Mesothelial cell of epicardium (in vitro differentiated cells): Measurements from ENCODE around the gene LRRC73. TPM values are rescaled to one million over a fixed set of nuclear protein-coding genes. Genes with fewer than 3 reads are reported as not detected.

Experiments
- DNase-seq, 2 experiments: peaks; one replicate each; pipeline ENCODE4 v3.0.0; 2021; ENCODE audit warnings: low spot score in 2 of 2; ENCODE audit not compliant: unreplicated experiment in 2 of 2
- H3K27ac Mint-ChIP-seq: 2 replicates; pipeline ENCODE4 v1.8.0; 2021; ENCODE audit warnings: mixed read lengths
- H3K27me3 Mint-ChIP-seq: 2 replicates; pipeline ENCODE4 v1.8.0; 2021; ENCODE audit warnings: low read depth, mixed read lengths
- H3K36me3 Mint-ChIP-seq: 2 replicates; pipeline ENCODE4 v1.8.0; 2021; ENCODE audit warnings: mixed read lengths
- H3K4me1 Mint-ChIP-seq: 2 replicates; pipeline ENCODE4 v1.8.0; 2021; ENCODE audit warnings: mixed read lengths
- H3K4me3 Mint-ChIP-seq: 2 replicates; pipeline ENCODE4 v1.8.0; 2021; ENCODE audit warnings: mild to moderate bottlenecking, moderate library complexity, mixed read lengths
- H3K9me3 Mint-ChIP-seq: 2 replicates; pipeline ENCODE4 v1.8.0; 2021; ENCODE audit warnings: mixed read lengths
- CTCF ChIP-seq: fragments of 200-600 bp; sonication (generic); IDR thresholded peaks from one replicate; pipeline ENCODE4 v1.5.0; 2021; ENCODE audit warnings: antibody characterized with exemption; ENCODE audit not compliant: unreplicated experiment
- total RNA-seq: library from RNA; stranded (reverse); gene quantifications from 3 replicates; pipeline ENCODE4 v1.2.1, GENCODE V29; 2021

LRRC73 gene
- total RNA-seq, 1 donor from 2014 or later: 0.60 TPM

- no peak for DNase-seq
- no peak for TF ChIP-seq CTCF
- Mint-ChIP-seq H3K4me3 (no peak overlapping the region), H3K9me3 (no peaks in the 10 kb centered on the region), H3K4me1 (no peaks in the 10 kb centered on the region), H3K27me3 (no peaks in the 10 kb centered on the region), H3K36me3 (peaks cover 44% of the 10 kb centered on the region), H3K27ac (no peak overlapping the region)
Measured at GRCh38 chr6:43522547-43523261, 12.6 kb upstream of the LRRC73 start.

- no peak overlapping the region for H3K27ac Mint-ChIP-seq
- H3K36me3 Mint-ChIP-seq: peaks cover 37% of the 10 kb centered on the region
- TF ChIP-seq CTCF: no peak
- H3K27me3 Mint-ChIP-seq: no peaks in the 10 kb centered on the region
- no peaks in the 10 kb centered on the region for H3K9me3 Mint-ChIP-seq
- no peak overlapping the region for H3K4me3 Mint-ChIP-seq
- no peaks in the 10 kb centered on the region for H3K4me1 Mint-ChIP-seq
- DNase-seq: no peak
Measured at GRCh38 chr6:43521836-43522235, 11.7 kb upstream of the LRRC73 start.

DNA sequence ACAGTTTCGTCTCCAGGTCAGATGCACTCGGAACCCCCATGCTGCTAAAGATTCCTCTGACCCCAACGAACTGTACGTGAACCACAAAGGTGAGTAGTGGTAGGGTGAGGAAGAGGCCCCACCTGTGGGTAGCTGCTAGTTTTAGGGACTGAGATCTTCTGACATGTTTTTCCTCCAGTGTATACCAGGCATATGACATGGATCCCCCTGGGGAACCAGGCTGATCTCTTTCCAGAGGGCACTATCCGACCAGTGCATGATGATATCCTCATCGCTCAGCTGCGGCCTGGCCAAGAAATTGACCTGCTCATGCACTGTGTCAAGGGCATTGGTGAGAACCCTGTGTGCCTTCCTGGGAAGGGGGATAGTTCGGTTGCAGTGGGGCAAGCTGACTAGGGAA lies 10.0 kb upstream of the LRRC73 start:
- no peaks in the 10 kb centered on the region for H3K9me3 Mint-ChIP-seq
- no peak for DNase-seq
- H3K27me3 Mint-ChIP-seq: no peaks in the 10 kb centered on the region
- no peak overlapping the region for H3K27ac Mint-ChIP-seq
- H3K4me3 Mint-ChIP-seq: no peak overlapping the region
- peaks cover 26% of the 10 kb centered on the region for H3K36me3 Mint-ChIP-seq
- TF ChIP-seq CTCF: no peak
- H3K4me1 Mint-ChIP-seq: peaks cover 14% of the 10 kb centered on the region

DNA sequence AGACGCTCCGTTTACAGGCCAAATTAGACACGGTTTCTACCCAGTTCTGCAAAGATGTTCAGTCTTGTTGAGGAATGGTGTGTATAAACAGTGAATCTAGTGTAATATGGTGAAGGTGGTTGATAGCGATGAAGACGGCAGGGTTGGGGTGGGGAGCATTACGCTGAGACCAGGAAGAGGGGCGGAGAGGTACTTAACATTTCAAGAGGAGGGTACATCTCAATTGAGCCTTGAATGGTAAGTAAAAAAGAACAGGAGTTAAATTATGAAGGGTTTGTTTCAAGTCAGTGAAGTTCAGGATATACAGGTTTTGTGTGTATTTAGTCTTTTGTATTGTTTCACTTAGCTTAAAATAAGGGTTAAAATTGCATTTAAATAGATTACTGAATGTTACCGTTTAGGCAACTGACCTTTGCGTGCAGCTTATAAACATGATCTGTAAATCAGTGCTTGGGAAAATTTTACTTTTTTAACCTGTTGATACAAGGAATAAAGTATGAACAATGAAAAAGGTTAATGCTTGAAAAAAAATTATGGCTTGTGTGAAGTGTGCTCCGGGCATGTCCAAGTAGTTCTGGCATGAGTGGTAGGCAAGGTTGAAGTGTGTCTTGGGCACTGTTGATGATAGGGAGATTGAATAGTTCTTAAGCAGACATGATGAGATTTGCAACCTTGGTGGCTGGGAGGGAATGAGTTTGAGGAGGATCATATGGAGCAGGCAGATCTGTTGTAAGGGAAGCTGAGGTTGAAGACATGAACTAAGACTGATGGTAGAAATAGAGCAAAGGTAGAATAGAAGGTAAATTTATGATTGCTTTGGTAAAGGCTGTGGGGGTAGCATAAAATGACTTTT lies 7.6 kb upstream of the LRRC73 start:
- no peaks in the 10 kb centered on the region for H3K9me3 Mint-ChIP-seq
- peaks cover 26% of the 10 kb centered on the region for H3K36me3 Mint-ChIP-seq
- TF ChIP-seq CTCF: no peak
- no peaks in the 10 kb centered on the region for H3K27me3 Mint-ChIP-seq
- H3K4me1 Mint-ChIP-seq: peaks cover 22% of the 10 kb centered on the region
- no peak overlapping the region for H3K27ac Mint-ChIP-seq
- no peak for DNase-seq
- H3K4me3 Mint-ChIP-seq: no peak overlapping the region

DNA sequence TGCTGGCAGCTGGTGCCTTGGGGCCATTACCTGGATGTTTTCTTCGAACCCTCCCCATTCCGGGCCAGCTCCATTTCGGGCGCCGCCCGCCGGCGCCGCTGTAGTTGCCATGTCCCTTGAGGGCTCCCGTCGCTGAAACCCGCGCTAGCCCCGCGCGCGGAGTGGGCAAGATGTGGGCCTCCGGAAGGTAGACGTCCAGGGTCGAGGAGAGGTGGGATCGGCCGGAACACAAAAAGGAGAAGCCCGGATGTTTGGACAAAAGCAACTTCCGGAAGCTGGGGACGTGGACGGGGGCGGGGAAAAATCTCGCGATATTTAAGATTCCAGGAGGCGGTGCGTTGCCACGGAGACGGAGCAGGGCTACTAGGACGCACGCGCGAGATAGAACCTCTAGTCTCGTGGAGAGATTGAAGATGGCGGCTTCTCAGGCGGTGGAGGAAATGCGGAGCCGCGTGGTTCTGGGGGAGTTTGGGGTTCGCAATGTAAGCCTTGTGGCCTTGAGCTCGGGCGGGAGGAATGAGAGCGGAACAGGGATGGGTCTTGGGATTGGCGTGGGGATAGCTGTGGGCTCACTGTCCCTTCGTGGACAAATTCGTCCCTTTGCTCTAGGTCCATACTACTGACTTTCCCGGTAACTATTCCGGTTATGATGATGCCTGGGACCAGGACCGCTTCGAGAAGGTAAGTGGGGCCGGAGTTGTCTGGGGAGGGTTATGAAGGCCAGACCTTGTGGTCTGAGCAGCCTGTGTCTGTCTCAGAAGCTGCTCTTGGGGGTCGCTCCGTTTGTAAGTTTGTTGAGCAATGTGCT lies 6.8 kb upstream of the LRRC73 start, which contains the start of the genes POLR1C and YIPF3:
TSS of gene POLR1C (plus strand) at position 393 of the 808 bp plus-strand sequence. CDS start at position 414, 21 bp downstream.
TSS of gene YIPF3 (minus strand) at position 230 of the 808 bp plus-strand sequence. CDS start at position 111, 119 bp downstream.
- Mint-ChIP-seq H3K36me3 (peaks cover 27% of the 10 kb centered on the region), H3K9me3 (no peaks in the 10 kb centered on the region)

More for the DNA sequence above, 6.8 kb upstream of the LRRC73 start, which contains the start of the genes POLR1C and YIPF3:
- Mint-ChIP-seq H3K27me3 (no peaks in the 10 kb centered on the region), H3K4me3 (no peak within 1 kb of the TSS), H3K4me1 (peaks cover 22% of the 10 kb centered on the region), H3K27ac (no peak within 1 kb of the TSS)
- DNase-seq: peak; percentile 95 to 96
- TF ChIP-seq CTCF: no peak
